Neural progenitor cell (in vitro differentiated cells): ENCODE measurements around the gene PRDM16.

ENCODE experiments used
- EZH2 ChIP-seq: fragments of 200-600 bp; sonication (generic); IDR thresholded peaks from 2 replicates; pipeline ENCODE4 v1.6.1; 2017; ENCODE audit warnings: antibody characterized with exemption, mild to moderate bottlenecking, moderate library complexity
- EZH2phosphoT487 ChIP-seq: fragments of 200-600 bp; sonication (generic); IDR thresholded peaks from 2 replicates; pipeline ENCODE4 v1.6.1; 2017; ENCODE audit warnings: antibody characterized with exemption
- TF ChIP-seq, protein P1 (sequence below): fragments of 200-600 bp; sonication (generic); IDR thresholded peaks from 2 replicates; pipeline ENCODE4 v1.5.1; 2017; ENCODE audit warnings: antibody characterized with exemption, mild to moderate bottlenecking

DNA sequence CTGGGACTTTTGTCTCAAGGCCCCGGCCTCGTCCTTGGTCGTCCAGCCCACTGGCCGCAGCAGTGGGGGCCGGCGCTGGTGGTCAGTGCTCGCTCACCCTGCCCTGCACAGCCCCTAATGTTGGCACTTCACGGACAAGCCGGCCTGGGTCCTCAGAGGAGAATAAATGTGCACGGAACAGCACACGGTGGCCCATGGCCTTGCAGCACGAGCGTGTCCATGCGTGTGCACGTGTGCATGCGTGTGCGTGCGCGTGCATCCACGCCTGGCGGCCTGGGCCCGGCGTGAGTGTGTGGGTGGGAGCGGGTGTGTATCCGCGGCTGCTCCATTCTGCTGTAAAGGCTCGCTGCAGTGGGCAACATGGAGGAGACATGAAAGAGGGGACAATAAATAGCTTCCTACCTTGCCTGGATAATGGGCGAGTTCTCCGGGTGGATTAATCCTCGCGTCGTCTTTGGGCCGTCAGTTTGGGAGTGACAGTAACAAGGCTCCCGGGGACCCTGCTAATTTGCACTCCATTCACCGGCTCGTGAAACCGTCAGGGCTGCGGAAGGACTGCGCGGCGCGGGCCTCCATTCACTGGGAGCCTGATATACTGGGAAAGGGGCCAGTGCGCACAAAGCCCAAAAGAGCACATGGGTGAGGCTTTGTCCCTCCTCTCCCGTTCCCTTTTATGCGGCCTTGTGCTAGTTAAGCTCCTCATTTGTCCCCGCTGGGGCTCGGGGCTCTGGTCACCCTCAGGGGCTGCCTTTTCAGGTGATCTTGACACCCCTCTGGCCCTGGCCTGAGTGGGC is 142.8 kb downstream of the PRDM16 start:
- TF ChIP-seq, protein P1, sequence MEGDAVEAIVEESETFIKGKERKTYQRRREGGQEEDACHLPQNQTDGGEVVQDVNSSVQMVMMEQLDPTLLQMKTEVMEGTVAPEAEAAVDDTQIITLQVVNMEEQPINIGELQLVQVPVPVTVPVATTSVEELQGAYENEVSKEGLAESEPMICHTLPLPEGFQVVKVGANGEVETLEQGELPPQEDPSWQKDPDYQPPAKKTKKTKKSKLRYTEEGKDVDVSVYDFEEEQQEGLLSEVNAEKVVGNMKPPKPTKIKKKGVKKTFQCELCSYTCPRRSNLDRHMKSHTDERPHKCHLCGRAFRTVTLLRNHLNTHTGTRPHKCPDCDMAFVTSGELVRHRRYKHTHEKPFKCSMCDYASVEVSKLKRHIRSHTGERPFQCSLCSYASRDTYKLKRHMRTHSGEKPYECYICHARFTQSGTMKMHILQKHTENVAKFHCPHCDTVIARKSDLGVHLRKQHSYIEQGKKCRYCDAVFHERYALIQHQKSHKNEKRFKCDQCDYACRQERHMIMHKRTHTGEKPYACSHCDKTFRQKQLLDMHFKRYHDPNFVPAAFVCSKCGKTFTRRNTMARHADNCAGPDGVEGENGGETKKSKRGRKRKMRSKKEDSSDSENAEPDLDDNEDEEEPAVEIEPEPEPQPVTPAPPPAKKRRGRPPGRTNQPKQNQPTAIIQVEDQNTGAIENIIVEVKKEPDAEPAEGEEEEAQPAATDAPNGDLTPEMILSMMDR, result no peak
- TF ChIP-seq EZH2phosphoT487 (no peak), EZH2 (no peak)
